GM23338 (cell line): ENCODE data around the gene ARHGEF1.

Experiments used
- CREB1 ChIP-seq: fragments of 250-450 bp; sonication (Bioruptor Pico); IDR thresholded peaks from 2 replicates; pipeline ENCODE4 v1.5.0; 2020; ENCODE audit warnings: low read depth, mild to moderate bottlenecking, moderate library complexity
- CTCF ChIP-seq, 2 experiments: fragments of 200-600 bp in 1 of 2; sonication (generic) in 1 of 2; conservative IDR thresholded peaks; 2 replicates each; pipeline versions ENCODE4 v1.5.1 to v1.6.1; 2016 to 2017; ENCODE audit warnings: antibody characterized with exemption in 2 of 2, low read depth in 2 of 2, mild to moderate bottlenecking in 2 of 2, moderate library complexity in 1 of 2
- EZH2 ChIP-seq: fragments of 200-600 bp; sonication (generic); IDR thresholded peaks from one replicate; pipeline ENCODE4 v1.8.0; 2017; ENCODE audit warnings: antibody characterized with exemption, mild to moderate bottlenecking, low read depth; ENCODE audit not compliant: unreplicated experiment
- EZH2phosphoT487 ChIP-seq: fragments of 200-600 bp; sonication (generic); IDR thresholded peaks from one replicate; pipeline ENCODE4 v1.8.1; 2018; ENCODE audit warnings: antibody characterized with exemption; ENCODE audit not compliant: unreplicated experiment
- REST ChIP-seq: IDR thresholded peaks from one replicate; pipeline ENCODE4 v1.6.1; 2018; ENCODE audit warnings: antibody characterized with exemption; ENCODE audit not compliant: unreplicated experiment

GRCh38 chr19:41906271-41906670 is 23.3 kb downstream of the ARHGEF1 start:
- TF ChIP-seq CTCF (conservative IDR thresholded peaks at IDR 0.05; ENCODE audit: low read depth in 2 of 2) (no peak), CREB1 (CRISPR knock-in tag) (no peak), EZH2 (no peak), EZH2phosphoT487 (no peak), REST (no peak)
